22Rv1 (cell line): ENCODE data around the gene HS1BP3.

Source experiments
- CTCF ChIP-seq: fragments of 450-650 bp; IDR thresholded peaks from 2 replicates; pipeline ENCODE4 v1.5.1; 2017; ENCODE audit warnings: mild to moderate bottlenecking
- ZFX ChIP-seq: fragments of 450-650 bp; IDR thresholded peaks from 2 replicates; pipeline ENCODE4 v1.6.1; 2017; ENCODE audit warnings: antibody characterized with exemption, borderline replicate concordance

GRCh38 chr2:20599861-20600461 is 50.9 kb downstream of the HS1BP3 start:
- TF ChIP-seq CTCF (no peak), ZFX (no peak)
